Skeletal muscle tissue (tissue), 4 donors: ENCODE data around the gene CDC14B. TPM values are rescaled to one million over a fixed set of nuclear protein-coding genes. Genes with fewer than 3 reads are reported as not detected.
A peak's percentile ranks its signal among the peaks of the same experiment; 100 is the strongest.

ENCODE experiments used
- H3K27ac ChIP-seq: one replicate; pipeline ENCODE4 v1.7.0; 2013; ENCODE audit warnings: mild to moderate bottlenecking, low read depth, low read length, inconsistent platforms
- H3K27me3 ChIP-seq, 3 donors: one replicate each; pipeline ENCODE4 v1.7.0; 2013; ENCODE audit warnings: low read length in 3 of 3; ENCODE audit not compliant: control insufficient read depth in 3 of 3, insufficient read depth in 3 of 3
- H3K36me3 ChIP-seq, 3 donors: one replicate each; pipeline ENCODE4 v1.7.0; 2013; ENCODE audit warnings: low read length in 3 of 3; ENCODE audit not compliant: control insufficient read depth in 3 of 3, insufficient read depth in 3 of 3
- H3K4me1 ChIP-seq, 3 donors: one replicate each; pipeline ENCODE4 v1.7.0; 2013; ENCODE audit warnings: low read length in 3 of 3, mild to moderate bottlenecking in 3 of 3; ENCODE audit not compliant: control insufficient read depth in 3 of 3, insufficient read depth in 3 of 3
- H3K4me3 ChIP-seq, 3 donors: one replicate each; pipeline ENCODE4 v1.7.0; 2013; ENCODE audit warnings: low read length in 3 of 3
- H3K9ac ChIP-seq, 3 donors: one replicate each; pipeline ENCODE4 v1.7.0; 2013; ENCODE audit warnings: low read length in 3 of 3, mild to moderate bottlenecking in 3 of 3, moderate library complexity in 2 of 3, low read depth in 1 of 3
- H3K9me3 ChIP-seq, 3 donors: one replicate each; pipeline ENCODE4 v1.7.0; 2013; ENCODE audit warnings: low read length in 3 of 3; ENCODE audit not compliant: control insufficient read depth in 3 of 3
- total RNA-seq: library from RNA; depleted of rRNA; stranded (reverse); fragments of >200 nt; gene quantifications from one replicate; pipeline ENCODE4 v1.2.3, GENCODE V29; 2014
- donor health status: Osteomylitis.

The CDC14B gene
- total RNA-seq, 1 donor from 2014 or later: 45.9 TPM

DNA sequence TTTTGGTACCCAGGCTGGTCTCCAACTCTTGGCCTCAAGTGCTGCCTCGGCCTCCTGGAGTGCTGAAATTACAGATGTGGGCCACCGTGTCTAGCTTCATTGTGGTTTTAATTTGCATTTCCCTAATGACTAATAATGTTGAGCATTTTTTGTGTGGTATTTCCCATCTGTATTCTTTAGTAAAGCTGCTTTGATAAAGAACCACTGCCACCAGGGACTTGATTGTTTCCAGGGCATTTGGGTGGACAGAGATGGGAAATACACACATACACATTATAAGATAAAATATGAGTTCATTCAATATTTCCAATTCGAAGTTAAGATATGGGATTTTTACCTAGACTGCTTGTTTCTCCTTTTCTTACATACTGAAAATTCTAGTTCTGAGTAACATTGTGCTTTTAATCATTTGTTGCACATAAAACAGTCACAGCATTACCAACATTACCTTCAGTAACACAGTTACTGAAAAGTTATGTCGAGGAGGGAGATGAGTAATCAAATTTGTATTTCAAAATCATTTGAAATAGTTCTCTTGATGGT, 140.7 kb downstream of the CDC14B start:
- Histone ChIP-seq H3K27me3 (no peaks in the 10 kb centered on the region), H3K9ac (no peak overlapping the region), H3K36me3 (peaks cover 4 to 9% (median 4%) of the 10 kb centered on the region in 3 donors), H3K9me3 (no peaks in the 10 kb centered on the region), H3K27ac (no peak overlapping the region), H3K4me3 (no peak overlapping the region), H3K4me1 (no peaks in the 10 kb centered on the region)

GRCh38 chr9:96476591-96476990, 143.1 kb downstream of the CDC14B start:
- Histone ChIP-seq H3K4me1 (no peaks in the 10 kb centered on the region), H3K36me3 (peaks cover 16 to 23% (median 22%) of the 10 kb centered on the region in 3 donors), H3K27me3 (no peaks in the 10 kb centered on the region), H3K27ac (no peak overlapping the region), H3K9ac (no peak overlapping the region), H3K9me3 (no peaks in the 10 kb centered on the region), H3K4me3 (no peak overlapping the region)

GRCh38 chr9:96476013-96476412, 143.6 kb downstream of the CDC14B start:
- Histone ChIP-seq H3K9me3 (no peaks in the 10 kb centered on the region), H3K36me3 (peaks cover 16 to 24% (median 22%) of the 10 kb centered on the region in 3 donors), H3K27me3 (no peaks in the 10 kb centered on the region), H3K4me1 (no peaks in the 10 kb centered on the region), H3K9ac (no peak overlapping the region), H3K27ac (no peak overlapping the region), H3K4me3 (no peak overlapping the region)

GRCh38 chr9:96467784-96468183, 151.9 kb downstream of the CDC14B start:
- Histone ChIP-seq H3K4me1 (peaks cover 0 to 5% (median 4%) of the 10 kb centered on the region in 3 donors), H3K36me3 (peaks cover 22 to 31% (median 24%) of the 10 kb centered on the region in 3 donors), H3K27ac (no peak overlapping the region), H3K9ac (no peak overlapping the region), H3K4me3 (no peak overlapping the region), H3K27me3 (no peaks in the 10 kb centered on the region), H3K9me3 (no peaks in the 10 kb centered on the region)

GRCh38 chr9:96464426-96464825, 155.2 kb downstream of the CDC14B start:
- Histone ChIP-seq H3K4me3 (peak overlapping the region in 1 of 3 donors; percentile 7), H3K27ac (no peak overlapping the region), H3K27me3 (no peaks in the 10 kb centered on the region), H3K9ac (peak overlapping the region in 1 of 3 donors; percentile 33), H3K4me1 (peaks cover 0 to 5% (median 4%) of the 10 kb centered on the region in 3 donors), H3K36me3 (peaks cover 13 to 22% (median 20%) of the 10 kb centered on the region in 3 donors), H3K9me3 (no peaks in the 10 kb centered on the region)

GRCh38 chr9:96462541-96462940, 157.1 kb downstream of the CDC14B start:
- peaks cover 0 to 5% (median 4%) of the 10 kb centered on the region in 3 donors for H3K4me1 ChIP-seq
- H3K9ac ChIP-seq: no peak overlapping the region
- no peak overlapping the region for H3K4me3 ChIP-seq
- no peaks in the 10 kb centered on the region for H3K27me3 ChIP-seq
- H3K27ac ChIP-seq: no peak overlapping the region
- no peaks in the 10 kb centered on the region for H3K9me3 ChIP-seq
- peaks cover 8 to 22% (median 17%) of the 10 kb centered on the region in 3 donors for H3K36me3 ChIP-seq

- Histone ChIP-seq H3K27ac (no peak overlapping the region), H3K27me3 (no peaks in the 10 kb centered on the region), H3K4me3 (no peak overlapping the region), H3K36me3 (peaks cover 4 to 18% (median 13%) of the 10 kb centered on the region in 3 donors), H3K9me3 (no peaks in the 10 kb centered on the region), H3K9ac (no peak overlapping the region), H3K4me1 (peaks cover 0 to 5% (median 4%) of the 10 kb centered on the region in 3 donors)
Measured at GRCh38 chr9:96461336-96461735, 158.3 kb downstream of the CDC14B start.

DNA sequence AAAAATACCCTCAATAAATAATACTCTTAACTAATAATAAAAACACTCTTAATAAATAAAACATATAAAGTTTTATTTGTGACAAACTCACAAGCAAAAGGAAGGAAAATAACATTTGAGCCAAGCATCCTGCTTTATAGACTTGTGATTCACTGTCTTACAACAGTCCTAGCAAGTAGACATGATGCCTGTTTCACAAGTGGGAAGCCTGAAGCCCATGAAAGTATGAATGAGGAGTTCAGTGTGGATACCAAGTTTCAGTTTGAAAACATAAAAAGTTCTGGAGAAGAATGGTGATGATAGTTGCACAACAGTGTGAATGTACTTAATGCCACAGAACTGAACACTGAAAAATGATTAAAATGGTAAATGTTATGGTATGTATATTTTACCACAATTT, 158.8 kb downstream of the CDC14B start:
- Histone ChIP-seq H3K36me3 (peaks cover 4 to 15% (median 11%) of the 10 kb centered on the region in 3 donors), H3K27me3 (no peaks in the 10 kb centered on the region), H3K4me1 (peaks cover 0 to 5% (median 4%) of the 10 kb centered on the region in 3 donors), H3K4me3 (no peak overlapping the region), H3K9ac (no peak overlapping the region), H3K9me3 (no peaks in the 10 kb centered on the region), H3K27ac (no peak overlapping the region)

GRCh38 chr9:96460470-96460869, 159.2 kb downstream of the CDC14B start:
- Histone ChIP-seq H3K27ac (no peak overlapping the region), H3K4me1 (peaks cover 0 to 5% (median 4%) of the 10 kb centered on the region in 3 donors), H3K27me3 (no peaks in the 10 kb centered on the region), H3K9ac (no peak overlapping the region), H3K36me3 (peaks cover 0 to 11% (median 8%) of the 10 kb centered on the region in 3 donors), H3K9me3 (no peaks in the 10 kb centered on the region), H3K4me3 (no peak overlapping the region)

- H3K27me3 ChIP-seq: no peaks in the 10 kb centered on the region
- H3K4me3 ChIP-seq: no peak overlapping the region
- no peak overlapping the region for H3K9ac ChIP-seq
- peaks cover 0 to 5% (median 2%) of the 10 kb centered on the region in 3 donors for H3K4me1 ChIP-seq
- H3K36me3 ChIP-seq: peaks cover 0 to 11% (median 8%) of the 10 kb centered on the region in 3 donors
- H3K27ac ChIP-seq: no peak overlapping the region
- no peaks in the 10 kb centered on the region for H3K9me3 ChIP-seq
Measured at GRCh38 chr9:96459268-96460007, 160.2 kb downstream of the CDC14B start.
